Neural progenitor cell (in vitro differentiated cells): Measurements from ENCODE around the gene QKI.

Source experiments
- CTCF ChIP-seq: fragments of 200-600 bp; sonication (generic); IDR thresholded peaks from 2 replicates; pipeline ENCODE4 v1.5.1; 2017; ENCODE audit warnings: antibody characterized with exemption, mild to moderate bottlenecking
- EZH2 ChIP-seq: fragments of 200-600 bp; sonication (generic); IDR thresholded peaks from 2 replicates; pipeline ENCODE4 v1.6.1; 2017; ENCODE audit warnings: antibody characterized with exemption, mild to moderate bottlenecking, moderate library complexity
- EZH2phosphoT487 ChIP-seq: fragments of 200-600 bp; sonication (generic); IDR thresholded peaks from 2 replicates; pipeline ENCODE4 v1.6.1; 2017; ENCODE audit warnings: antibody characterized with exemption

- TF ChIP-seq CTCF (no peak), EZH2phosphoT487 (no peak), EZH2 (no peak)
These were observed 55.0 kb downstream of the QKI start for GRCh38 chr6:163469459-163469985.
